Measurements from ENCODE around the gene SH3D19. TPM values are rescaled to one million over a fixed set of nuclear protein-coding genes. Genes with fewer than 3 reads are reported as not detected.
A peak's percentile ranks its signal among the peaks of the same experiment; 100 is the strongest.

SH3D19 gene
- total and polyA plus RNA-seq, 2 of the 4 experiments (the other 2 are of a cell fraction), result 14.4 to 27.2 TPM

GRCh38 chr4:151165205-151166000, 160.0 kb downstream of the SH3D19 start:
- CTCF ChIA-PET, result interaction anchor here (0.5 kb wide), 1 partner anchor 31 kb away, joined by 3 read pairs; no protein-coding TSS in a partner anchor
- TF ChIP-seq, protein P1, sequence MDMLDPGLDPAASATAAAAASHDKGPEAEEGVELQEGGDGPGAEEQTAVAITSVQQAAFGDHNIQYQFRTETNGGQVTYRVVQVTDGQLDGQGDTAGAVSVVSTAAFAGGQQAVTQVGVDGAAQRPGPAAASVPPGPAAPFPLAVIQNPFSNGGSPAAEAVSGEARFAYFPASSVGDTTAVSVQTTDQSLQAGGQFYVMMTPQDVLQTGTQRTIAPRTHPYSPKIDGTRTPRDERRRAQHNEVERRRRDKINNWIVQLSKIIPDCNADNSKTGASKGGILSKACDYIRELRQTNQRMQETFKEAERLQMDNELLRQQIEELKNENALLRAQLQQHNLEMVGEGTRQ (IDR thresholded peaks at IDR 0.05; ENCODE audit: low read depth, low read length), result no peak
- TF ChIP-seq SMC3 (IDR thresholded peaks at IDR 0.05; ENCODE audit: low read depth, low read length), result no peak
- TF ChIP-seq POLR2A (IDR thresholded peaks at IDR 0.05; ENCODE audit: low read depth, low read length), result no peak
- no peak for TF ChIP-seq NFE2L2 (IDR thresholded peaks at IDR 0.05; ENCODE audit: low read depth, low read length)
- TF ChIP-seq MAZ (IDR thresholded peaks at IDR 0.05; ENCODE audit: borderline replicate concordance, low read depth, low read length), result no peak
- no peak for TF ChIP-seq CTCF (conservative IDR thresholded peaks at IDR 0.05; ENCODE audit: low read depth, low read length)
- no peak for TF ChIP-seq MAFK (IDR thresholded peaks at IDR 0.05; ENCODE audit: low read depth, low read length)
- no peak for TF ChIP-seq CEBPB (IDR thresholded peaks at IDR 0.05; ENCODE audit: low read depth, low read length)
- no peak for TF ChIP-seq RFX5 (IDR thresholded peaks at IDR 0.05; ENCODE audit: low read depth, low read length)
- TF ChIP-seq RCOR1 (IDR thresholded peaks at IDR 0.05; ENCODE audit: insufficient replicate concordance, low read length), result no peak
- TF ChIP-seq MXI1 (IDR thresholded peaks at IDR 0.05; ENCODE audit: borderline replicate concordance, low read depth, low read length), result no peak
- TF ChIP-seq FOS (IDR thresholded peaks at IDR 0.05; ENCODE audit: low read depth, low read length), result no peak
- TF ChIP-seq BHLHE40 (IDR thresholded peaks at IDR 0.05; ENCODE audit: low read depth, low read length), result no peak
- no peak for TF ChIP-seq CHD1 (IDR thresholded peaks at IDR 0.05; ENCODE audit: low read depth, low read length)

More at GRCh38 chr4:151165205-151166000, 160.0 kb downstream of the SH3D19 start:
- dilution Hi-C loops (cut with HindIII; ENCODE audit: low sequenced_read_pairs, unreplicated experiment) (no loop called here), in situ Hi-C loops (cut with MboI; ENCODE audit: low sequenced_read_pairs) (no loop called here), intact Hi-C loops (cut with micrococcal nuclease) (loop anchor here (5.0 kb wide), 1 partner anchor 112 kb away; the partner anchor contains the start of gene PRSS48)
- peak; percentile 30 for ATAC-seq (ENCODE audit: low read depth)
- H2BK15ac ChIP-seq (ENCODE audit: low read depth, low read length), result no peak overlapping the region
- no peak for DNase-seq
- 0 out of 2 replicates have a peak overlapping the region, but pooled peaks have one; percentile 46 for H3K23ac ChIP-seq (ENCODE audit: low read depth, low read length)
- peak overlapping the region; percentile 42 for H3K4ac ChIP-seq (ENCODE audit: low read depth, low read length)
- peak overlapping the region; percentile 73 for H2BK5ac ChIP-seq (ENCODE audit: low read depth, low read length, poor library complexity, severe bottlenecking)
- H3K9me3 ChIP-seq (ENCODE audit: control insufficient read depth, insufficient read depth, low read length), result no peaks in the 10 kb centered on the region
- no peaks in the 10 kb centered on the region for H3K27me3 ChIP-seq (ENCODE audit: control insufficient read depth, insufficient read depth, low read length)
- peak overlapping the region; percentile 60; the same call in 1 of the 2 replicates for H3K9ac ChIP-seq (ENCODE audit: low read depth, low read length)
- peak overlapping the region; percentile 66; the same call in 1 of the 2 replicates for H2AK5ac ChIP-seq (ENCODE audit: low read depth, low read length)
- no peak overlapping the region for H2AFZ ChIP-seq (replicated peaks; ENCODE audit: low read length, poor library complexity)
- H3K9me1 ChIP-seq (ENCODE audit: insufficient read depth, low read length), result peaks cover 2% of the 10 kb centered on the region; the same call in 1 of the 2 replicates
- peak overlapping the region; percentile 94; the same call in 1 of the 2 replicates for H3K27ac ChIP-seq (ENCODE audit: insufficient read depth, low read length)
- POLR2A ChIA-PET (ENCODE audit: unreplicated experiment), result no interaction called here
- H2BK20ac ChIP-seq (ENCODE audit: low read depth, low read length), result peak overlapping the region; percentile 2; the same call in 1 of the 2 replicates
- H3K14ac ChIP-seq (replicated peaks; ENCODE audit: low read depth, low read length), result peak overlapping the region; percentile 5
- H3K4me1 ChIP-seq (ENCODE audit: control insufficient read depth, insufficient read depth, low read length), result peaks cover 7% of the 10 kb centered on the region
- peak overlapping the region in 1 of 2 experiments; percentile 44; a peak in 3 of 4 replicates for H4K8ac ChIP-seq (ENCODE audit: low read depth in 2 of 2, low read length in 2 of 2)
- H3K36me3 ChIP-seq (ENCODE audit: control insufficient read depth, insufficient read depth, low read length), result no peaks in the 10 kb centered on the region
- H4K20me1 ChIP-seq (ENCODE audit: insufficient read depth, low read length), result no peaks in the 10 kb centered on the region
- peak overlapping the region; percentile 98 for H3K18ac ChIP-seq (ENCODE audit: low read depth, low read length)
- BruUV-seq (replicated peaks), result no TSS peak
- H3K79me1 ChIP-seq (ENCODE audit: low read depth in 1 of 2, low read length in 2 of 2), result no peaks in the 10 kb centered on the region
- peak overlapping the region; percentile 25; the same call in 1 of the 2 replicates for H3K56ac ChIP-seq (ENCODE audit: extremely low read depth, insufficient read depth, low read length)
- no CpG with 5 or more reads among the region's 10 CpGs for WGBS, 2 experiments (ENCODE audit: extremely low coverage in 2 of 2, insufficient read length in 1 of 2)
- peak overlapping the region; percentile 21; the same call in 1 of the 2 replicates for H4K91ac ChIP-seq (ENCODE audit: insufficient read depth, low read depth, low read length)
- H2AK9ac ChIP-seq (replicated peaks; ENCODE audit: low read depth, low read length, poor library complexity), result no peak overlapping the region
- H2BK120ac ChIP-seq (ENCODE audit: low read depth, low read length), result peak overlapping the region; percentile 58
- no peak overlapping the region for H3K4me3 ChIP-seq (ENCODE audit: insufficient read depth, low read depth, low read length)
- H3K4me2 ChIP-seq (ENCODE audit: low read depth, low read length), result peak overlapping the region; percentile 72
- H4K5ac ChIP-seq (ENCODE audit: low read depth, low read length), result peak overlapping the region; percentile 83
